Activated CD4-positive, CD25-positive, alpha-beta regulatory T cell treated with anti-CD3 and anti-CD28 coated beads, Interleukin-2, amount 50 U/mL, for 72 hours (primary cell): ENCODE measurements around the gene ZNF646.

ENCODE experiments used
- DNase-seq: peaks from one replicate; pipeline ENCODE4 v3.0.0; 2021

ZNF646 gene

GRCh38 chr16:31132303-31132979 lies 58.2 kb downstream of the ZNF646 start:
- no peak for DNase-seq

GRCh38 chr16:31133046-31133501 lies 58.9 kb downstream of the ZNF646 start:
- no peak for DNase-seq
